HepG2 (cell line): ENCODE data around the gene TNRC18. TPM values are rescaled to one million over a fixed set of nuclear protein-coding genes. Genes with fewer than 3 reads are reported as not detected.

ENCODE experiments used
- AFF4 ChIP-seq: sonication (generic); formaldehyde crosslinking; IDR thresholded peaks from 2 replicates; pipeline ENCODE4 v1.4.0; 2020; ENCODE audit warnings: missing genetic modification reagents
- AHR ChIP-seq: IDR thresholded peaks from 2 replicates; pipeline ENCODE4 v1.6.1; 2018; ENCODE audit warnings: missing genetic modification reagents, missing compliant biosample characterization
- ELK4 ChIP-seq: sonication (generic); formaldehyde crosslinking; IDR thresholded peaks from 2 replicates; pipeline ENCODE4 v1.9.0; 2021; ENCODE audit warnings: missing genetic modification reagents, borderline replicate concordance
- PAXIP1 ChIP-seq: sonication (generic); formaldehyde crosslinking; conservative IDR thresholded peaks from 2 replicates; pipeline ENCODE4 v1.4.0; 2020; ENCODE audit warnings: mild to moderate bottlenecking, missing genetic modification reagents, moderate library complexity
- SIN3B ChIP-seq: fragments of 150-350 bp; IDR thresholded peaks from 2 replicates; pipeline ENCODE4 v1.6.1; 2014; ENCODE audit warnings: low read length
- SP2 ChIP-seq: sonication (generic); formaldehyde crosslinking; IDR thresholded peaks from 2 replicates; pipeline ENCODE4 v1.5.1; 2020; ENCODE audit warnings: mild to moderate bottlenecking, missing genetic modification reagents
- ZBTB43 ChIP-seq: sonication (generic); formaldehyde crosslinking; conservative IDR thresholded peaks from 2 replicates; pipeline ENCODE4 v1.4.0; 2020; ENCODE audit warnings: missing genetic modification reagents
- ZNF253 ChIP-seq: sonication (generic); formaldehyde crosslinking; IDR thresholded peaks from 2 replicates; pipeline ENCODE4 v1.8.0; 2022; ENCODE audit warnings: mild to moderate bottlenecking, missing genetic modification reagents, borderline replicate concordance
- ZNF260 ChIP-seq: sonication (generic); formaldehyde crosslinking; IDR thresholded peaks from 2 replicates; pipeline ENCODE4 v1.4.0; 2020; ENCODE audit warnings: missing genetic modification reagents, low read depth, mild to moderate bottlenecking, borderline replicate concordance
- ZNF296 ChIP-seq: sonication (generic); formaldehyde crosslinking; conservative IDR thresholded peaks from 2 replicates; pipeline ENCODE4 v1.5.0; 2020; ENCODE audit warnings: mild to moderate bottlenecking, missing genetic modification reagents
- ZNF33B ChIP-seq: sonication (generic); formaldehyde crosslinking; IDR thresholded peaks from 2 replicates; pipeline ENCODE4 v1.5.1; 2020; ENCODE audit warnings: mild to moderate bottlenecking, missing genetic modification reagents
- ZNF878 ChIP-seq: sonication (generic); formaldehyde crosslinking; IDR thresholded peaks from 2 replicates; pipeline ENCODE4 v1.8.1; 2023; ENCODE audit warnings: mild to moderate bottlenecking, missing genetic modification reagents, moderate library complexity
- ZNF879 ChIP-seq: sonication (generic); formaldehyde crosslinking; IDR thresholded peaks from 2 replicates; pipeline ENCODE4 v1.8.1; 2023; ENCODE audit warnings: missing genetic modification reagents
- ZSCAN5A ChIP-seq: sonication (generic); formaldehyde crosslinking; IDR thresholded peaks from 2 replicates; pipeline ENCODE4 v1.8.0; 2022; ENCODE audit warnings: mild to moderate bottlenecking, missing genetic modification reagents, borderline replicate concordance
- polyA plus RNA-seq, 8 experiments: library from polyadenylated mRNA; depleted of rRNA in 3 of 8; stranded (reverse) in 7 of 8; unstranded in 1 of 8; fragments of >200 nt; fragmentation: Illumina TruSeq in 4 of 8; extraction: Trizol in 4 of 8; gene quantifications; 2 replicates each; pipeline versions ENCODE4 v1.2.1 to v1.2.3, GENCODE V29; 2011 to 2016; ENCODE audit warnings: low read depth in 4 of 8, missing spikeins in 1 of 8, mixed read lengths in 1 of 8; ENCODE audit not compliant: insufficient read depth in 1 of 8
- total RNA-seq, 5 experiments: library from RNA; depleted of rRNA; stranded (reverse); fragments of >200 nt; fragmentation: Illumina TruSeq; extraction: Trizol; gene quantifications; 2 replicates each; pipeline ENCODE4 v1.2.3, GENCODE V29; 2016; ENCODE audit warnings: low read depth in 1 of 5
- TF ChIP-seq, protein P1 (sequence below): sonication (generic); formaldehyde crosslinking; conservative IDR thresholded peaks from 2 replicates; pipeline ENCODE4 v1.4.0; 2020; ENCODE audit warnings: missing genetic modification reagents

Gene TNRC18
- total and polyA plus RNA-seq, 2 of the 13 experiments (the other 11 are each of a cell fraction or from before 2014, with no cell fraction given), result 11.7 to 17.4 TPM

GRCh38 chr7:5419539-5420066, 4.0 kb downstream of the TNRC18 start (continued):
- TF ChIP-seq ELK4 (CRISPR knock-in tag), result no peak
- TF ChIP-seq AFF4, result no peak
- no peak; the same call in 1 of the 2 replicates for TF ChIP-seq PAXIP1
- no peak for TF ChIP-seq AHR (CRISPR knock-in tag)
- TF ChIP-seq SP2 (CRISPR knock-in tag), result 0 out of 2 replicates have a peak, but pooled peaks have one; percentile 9
- no peak for TF ChIP-seq SIN3B
- no peak for TF ChIP-seq ZNF253 (CRISPR knock-in tag)
- TF ChIP-seq ZNF260 (CRISPR knock-in tag), result no peak
- no peak for TF ChIP-seq ZNF296 (CRISPR knock-in tag)
- no peak for TF ChIP-seq ZNF33B (CRISPR knock-in tag)
- no peak for TF ChIP-seq ZBTB43 (CRISPR knock-in tag)
- TF ChIP-seq, protein P1, sequence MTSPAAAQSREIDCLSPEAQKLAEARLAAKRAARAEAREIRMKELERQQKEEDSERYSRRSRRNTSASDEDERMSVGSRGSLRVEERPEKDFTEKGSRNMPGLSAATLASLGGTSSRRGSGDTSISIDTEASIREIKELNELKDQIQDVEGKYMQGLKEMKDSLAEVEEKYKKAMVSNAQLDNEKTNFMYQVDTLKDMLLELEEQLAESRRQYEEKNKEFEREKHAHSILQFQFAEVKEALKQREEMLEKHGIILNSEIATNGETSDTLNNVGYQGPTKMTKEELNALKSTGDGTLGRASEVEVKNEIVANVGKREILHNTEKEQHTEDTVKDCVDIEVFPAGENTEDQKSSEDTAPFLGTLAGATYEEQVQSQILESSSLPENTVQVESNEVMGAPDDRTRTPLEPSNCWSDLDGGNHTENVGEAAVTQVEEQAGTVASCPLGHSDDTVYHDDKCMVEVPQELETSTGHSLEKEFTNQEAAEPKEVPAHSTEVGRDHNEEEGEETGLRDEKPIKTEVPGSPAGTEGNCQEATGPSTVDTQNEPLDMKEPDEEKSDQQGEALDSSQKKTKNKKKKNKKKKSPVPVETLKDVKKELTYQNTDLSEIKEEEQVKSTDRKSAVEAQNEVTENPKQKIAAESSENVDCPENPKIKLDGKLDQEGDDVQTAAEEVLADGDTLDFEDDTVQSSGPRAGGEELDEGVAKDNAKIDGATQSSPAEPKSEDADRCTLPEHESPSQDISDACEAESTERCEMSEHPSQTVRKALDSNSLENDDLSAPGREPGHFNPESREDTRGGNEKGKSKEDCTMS (CRISPR knock-in tag), result no peak
- no peak for TF ChIP-seq ZNF879 (CRISPR knock-in tag)
- TF ChIP-seq ZNF878 (CRISPR knock-in tag), result no peak
- no peak for TF ChIP-seq ZSCAN5A (CRISPR knock-in tag)
